NCI-H345 (cell line): ENCODE measurements around the gene TOGARAM2.

ENCODE experiments used
- DNase-seq: peaks from one replicate; lab custom pipeline; 2025; lab: John Stamatoyannopoulos, UW

The TOGARAM2 gene

DNA sequence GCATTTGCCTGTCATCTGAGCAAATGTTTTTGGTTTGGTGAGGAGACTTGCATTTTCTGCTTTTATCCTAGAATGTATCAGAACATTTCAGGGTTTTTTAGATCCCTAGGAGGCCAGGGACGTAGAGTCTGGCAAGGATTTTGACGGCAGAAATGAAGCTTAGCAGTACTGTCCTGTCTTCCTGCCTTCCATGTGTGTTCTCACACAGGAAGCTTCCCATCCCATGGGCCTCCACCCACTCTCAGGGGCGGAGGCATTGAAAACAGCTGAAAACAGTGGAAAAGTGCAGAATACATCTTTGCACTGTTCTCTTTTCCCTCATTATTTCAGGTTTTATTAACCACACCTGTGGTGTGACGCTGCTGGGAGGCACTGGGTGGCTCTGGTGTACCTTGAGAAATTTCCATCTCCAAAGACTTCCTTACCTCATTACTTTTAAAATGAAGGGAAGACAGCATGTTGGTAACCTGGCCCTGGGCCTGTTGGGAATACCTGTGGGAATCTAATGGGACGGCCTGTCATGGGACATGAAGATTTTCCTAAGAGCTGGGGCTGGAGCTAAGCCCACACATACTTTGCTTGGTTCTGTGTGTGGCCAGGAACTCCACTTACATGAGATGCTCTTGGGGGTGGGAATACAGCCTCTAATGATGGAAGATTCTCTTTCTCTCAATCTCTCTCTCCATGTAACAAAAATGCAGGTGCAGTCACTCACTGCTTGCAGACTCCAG, 72.7 kb downstream of the TOGARAM2 start:
- no peak for DNase-seq

DNA sequence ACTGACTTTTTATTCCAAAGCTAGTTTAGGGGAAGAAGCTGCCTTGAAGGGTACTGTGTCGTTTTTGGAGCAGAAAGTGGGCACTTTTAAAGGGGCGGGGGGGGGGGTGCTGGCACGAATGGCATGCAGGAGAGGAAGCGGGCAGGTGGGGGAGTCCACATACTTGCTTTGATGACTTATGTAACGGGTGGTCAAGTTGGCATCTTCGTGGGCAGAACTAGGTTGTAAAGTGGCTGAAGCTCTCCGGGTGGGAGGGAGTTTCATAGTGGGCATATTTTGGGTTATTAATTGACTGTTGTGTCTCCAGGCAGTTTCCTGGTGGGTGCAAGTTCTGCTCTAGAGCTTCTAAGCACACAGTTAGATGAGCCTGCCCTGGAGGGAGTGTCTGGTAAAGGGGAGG, 73.3 kb downstream of the TOGARAM2 start:
- DNase-seq = no peak

DNA sequence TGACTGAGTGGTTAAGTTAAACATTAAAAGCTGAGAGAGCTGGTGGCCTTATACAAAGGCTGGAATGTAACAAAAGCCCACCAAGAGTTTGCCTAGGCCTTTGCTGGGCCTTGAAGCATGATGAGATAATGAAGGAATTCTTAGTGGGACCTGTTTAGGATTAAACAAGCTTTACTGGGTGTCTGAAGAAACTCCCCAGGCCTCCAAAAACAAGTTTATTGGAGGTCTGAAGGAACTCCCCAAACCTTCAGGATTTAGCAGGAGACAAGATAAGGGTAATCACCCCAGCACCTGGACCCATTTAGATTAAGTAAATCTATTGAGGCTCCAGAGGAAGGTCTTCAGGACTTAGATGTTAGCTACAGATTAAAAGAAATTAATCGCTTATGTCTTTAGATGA, 74.5 kb downstream of the TOGARAM2 start:
- no peak for DNase-seq

DNA sequence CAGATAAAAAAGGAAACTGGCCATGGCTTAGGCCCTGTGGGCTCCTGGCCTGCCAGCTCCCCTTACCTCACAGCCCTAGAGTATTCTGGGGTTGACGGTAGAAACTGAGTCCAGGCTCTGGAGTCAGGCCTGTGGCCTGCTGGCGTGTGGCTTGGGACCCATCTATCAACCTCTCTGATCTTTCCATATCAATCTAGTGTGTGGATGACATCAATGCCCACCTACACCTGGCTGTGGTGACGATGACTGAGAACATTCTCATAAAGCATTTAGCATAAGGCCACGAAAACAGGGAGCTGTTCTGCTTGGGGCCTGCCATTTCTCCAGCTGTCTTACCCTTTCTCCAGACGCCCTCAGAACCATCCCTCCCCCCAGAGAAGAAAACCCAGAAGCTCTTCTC, 75.4 kb downstream of the TOGARAM2 start:
- no peak for DNase-seq

DNA sequence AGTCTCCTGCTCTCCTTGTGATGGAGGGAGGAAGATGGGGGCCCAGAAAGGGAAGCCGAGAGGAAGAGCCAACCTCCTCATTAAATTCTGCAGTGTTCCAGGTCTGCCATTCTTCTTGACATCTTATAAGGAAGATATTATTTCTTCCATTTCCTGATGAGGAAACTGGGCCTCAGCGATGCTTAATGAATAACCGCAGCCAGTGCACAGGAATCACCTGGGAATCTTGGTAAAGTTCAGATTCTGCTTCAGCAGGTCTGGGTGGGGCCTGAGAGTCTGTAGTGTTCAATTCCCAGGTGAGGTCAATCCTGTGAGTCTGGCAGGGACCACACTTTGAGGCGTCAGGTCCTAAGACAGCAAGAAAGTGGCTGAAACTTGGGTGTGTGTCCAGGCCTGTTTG, 75.9 kb downstream of the TOGARAM2 start:
- DNase-seq = no peak

DNA sequence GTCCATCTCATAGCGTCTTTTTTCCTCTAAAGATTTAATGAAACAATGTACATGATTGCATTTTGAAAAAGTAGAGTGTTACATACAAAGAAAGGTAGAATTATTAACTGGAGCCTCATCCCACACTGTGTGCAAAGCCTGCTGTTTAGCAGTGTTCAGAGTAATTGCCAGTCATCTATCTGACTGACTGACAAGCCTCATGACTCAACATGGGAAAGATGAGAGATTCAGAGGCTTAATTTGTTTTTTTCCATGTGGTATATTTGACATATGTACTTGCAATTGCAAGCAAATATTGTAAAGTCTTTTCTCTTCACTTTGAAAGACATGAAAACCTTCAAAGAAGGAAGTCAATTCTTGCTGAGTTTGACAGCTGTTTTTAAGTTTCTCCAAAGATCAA, 78.5 kb downstream of the TOGARAM2 start:
- no peak for DNase-seq

DNA sequence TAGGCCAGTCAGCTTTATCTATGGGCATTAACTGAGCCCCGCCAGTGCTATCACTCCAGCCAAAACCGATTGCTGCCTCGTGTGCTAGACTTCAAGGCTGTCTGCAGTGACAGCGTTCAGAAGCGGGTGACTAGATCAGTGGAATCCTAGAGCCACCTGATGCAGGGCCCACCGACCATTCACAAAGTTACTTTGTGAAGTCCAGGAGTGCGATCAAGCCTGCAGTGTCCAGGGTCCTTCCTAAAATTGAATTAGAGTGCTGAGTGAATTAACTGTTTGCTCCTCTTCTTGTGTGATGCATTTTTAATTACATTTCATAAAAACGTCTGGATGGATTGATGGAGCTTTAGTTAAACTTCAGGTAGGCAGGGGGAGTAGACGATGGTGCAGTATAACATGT, 79.3 kb downstream of the TOGARAM2 start:
- DNase-seq = no peak

DNA sequence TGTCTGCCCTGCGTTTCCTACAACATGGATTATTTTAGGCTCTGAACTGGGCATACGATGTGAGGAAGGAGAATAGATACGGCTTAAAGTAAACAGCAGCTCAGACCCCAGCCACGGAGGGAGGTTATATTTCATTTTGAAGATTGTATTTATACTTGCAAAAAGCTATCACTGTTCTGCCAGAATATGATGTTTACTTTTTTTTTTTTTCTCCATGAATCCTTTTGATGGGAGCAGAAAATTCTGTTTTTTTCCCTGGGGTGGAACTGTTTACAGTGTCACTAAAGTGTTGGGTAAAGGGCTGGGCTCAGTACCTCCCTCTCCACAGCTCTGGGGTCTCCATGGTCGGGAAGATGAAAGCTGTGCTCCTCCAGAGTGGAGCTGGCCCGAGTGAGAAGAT, 80.1 kb downstream of the TOGARAM2 start:
- DNase-seq = no peak

DNA sequence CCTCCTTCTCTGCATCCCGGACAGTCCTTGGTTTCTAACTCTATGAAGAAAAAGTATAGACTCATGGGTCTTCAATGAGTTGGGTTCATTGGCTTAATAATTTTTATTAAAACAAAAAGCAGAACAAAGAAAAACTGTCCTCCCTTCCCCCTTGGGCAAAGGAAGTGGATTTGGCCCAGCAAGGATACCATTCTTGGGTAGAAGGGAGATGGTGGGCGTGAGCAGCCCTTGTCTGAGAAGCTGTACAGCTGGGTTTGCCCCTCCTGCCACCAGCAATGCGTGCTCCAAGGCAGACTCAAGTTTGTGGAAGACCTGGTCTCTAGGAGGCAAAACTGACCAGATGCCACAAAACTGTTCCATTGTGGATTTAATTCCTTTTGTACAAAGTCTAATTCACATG, 80.5 kb downstream of the TOGARAM2 start:
- DNase-seq = no peak

DNA sequence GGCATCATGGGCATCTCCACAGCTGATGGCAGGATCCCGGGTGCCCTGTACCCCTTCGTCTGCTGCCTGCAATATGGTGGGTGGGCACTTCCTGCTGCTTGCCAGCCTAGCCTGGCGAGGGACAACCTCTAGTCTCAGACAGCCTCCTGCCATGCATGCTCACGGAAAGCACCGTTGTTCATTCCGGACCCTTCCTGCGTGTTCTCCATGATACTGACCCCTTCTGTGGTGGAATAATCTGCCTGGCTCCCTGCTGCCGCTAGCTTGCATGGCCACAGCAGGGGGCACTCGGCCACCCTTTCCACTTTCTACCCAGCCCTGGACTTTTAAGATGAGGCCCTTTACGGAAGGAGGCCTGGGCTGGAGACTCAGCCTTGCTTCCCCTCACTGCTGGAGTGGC, 81.3 kb downstream of the TOGARAM2 start:
- no peak for DNase-seq

DNA sequence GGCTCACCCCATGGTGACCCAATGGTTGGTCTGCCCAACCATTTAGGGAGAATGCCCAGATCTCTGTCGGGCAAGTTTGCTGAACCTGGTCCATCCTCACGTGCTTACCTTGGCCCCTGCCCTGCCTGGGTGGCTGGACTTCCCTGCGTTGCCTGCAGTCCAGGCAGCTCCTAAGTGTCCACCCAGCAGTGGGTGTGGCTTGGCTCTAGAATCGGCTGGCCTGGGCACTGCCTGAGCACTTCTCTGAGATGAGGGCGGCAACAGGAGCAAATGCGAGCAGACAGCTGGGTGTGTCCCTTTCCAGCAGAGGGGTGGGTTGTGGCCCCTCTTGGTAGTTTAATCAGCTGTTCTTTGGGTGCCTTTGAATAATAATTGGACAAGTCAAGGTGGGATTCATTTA, 82.0 kb downstream of the TOGARAM2 start:
- no peak for DNase-seq

DNA sequence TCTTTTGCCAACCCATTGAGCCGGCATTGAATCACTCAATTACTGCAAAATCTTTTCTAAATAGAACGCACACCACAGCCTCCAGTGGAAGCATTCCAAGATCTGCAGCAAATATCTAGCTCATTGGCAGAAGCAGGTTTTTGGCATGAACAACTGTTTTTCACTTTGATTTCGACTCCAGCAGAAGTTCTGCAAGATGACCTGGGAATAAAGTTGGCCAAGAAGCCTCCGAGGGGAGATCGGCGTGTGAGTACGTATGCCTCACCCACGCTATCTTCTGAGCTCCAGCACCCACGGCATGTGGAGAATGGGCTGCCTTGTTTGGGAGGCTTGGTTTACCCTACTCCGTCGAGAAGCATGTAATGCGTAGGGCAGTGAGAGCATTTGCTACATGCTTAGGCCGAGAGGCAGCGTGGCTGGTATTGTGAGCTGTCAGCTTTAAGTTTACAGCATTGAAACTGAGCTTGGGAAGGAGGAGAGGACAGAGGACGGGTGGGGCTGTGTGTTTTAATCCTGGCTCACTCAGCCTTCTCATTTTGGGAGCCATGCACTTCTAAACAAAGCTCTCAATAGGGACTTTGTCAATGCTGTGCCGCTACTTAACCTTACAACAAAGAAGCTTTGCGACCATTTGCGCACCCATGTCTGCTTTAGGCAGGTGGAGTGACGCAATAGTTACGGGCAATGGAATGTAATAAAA, 82.7 kb downstream of the TOGARAM2 start:
- DNase-seq = no peak

DNA sequence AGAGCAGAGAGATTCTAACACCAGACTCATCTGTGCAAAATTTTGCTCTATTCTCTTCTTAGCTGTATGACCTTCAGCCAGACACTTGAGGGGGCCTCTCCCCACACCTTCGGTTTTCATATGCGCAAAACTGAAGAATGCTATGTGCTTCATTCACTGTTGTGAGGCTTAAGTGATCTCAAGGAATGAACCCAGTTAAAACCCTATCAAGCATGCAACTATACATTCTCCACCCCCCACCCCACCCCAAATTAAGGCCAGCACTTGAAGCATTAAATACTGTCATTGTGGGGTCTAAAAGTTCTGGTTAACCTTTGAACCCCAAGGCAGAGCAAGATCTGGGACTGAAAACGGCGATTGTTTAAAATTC, 83.2 kb downstream of the TOGARAM2 start:
- DNase-seq = no peak

DNA sequence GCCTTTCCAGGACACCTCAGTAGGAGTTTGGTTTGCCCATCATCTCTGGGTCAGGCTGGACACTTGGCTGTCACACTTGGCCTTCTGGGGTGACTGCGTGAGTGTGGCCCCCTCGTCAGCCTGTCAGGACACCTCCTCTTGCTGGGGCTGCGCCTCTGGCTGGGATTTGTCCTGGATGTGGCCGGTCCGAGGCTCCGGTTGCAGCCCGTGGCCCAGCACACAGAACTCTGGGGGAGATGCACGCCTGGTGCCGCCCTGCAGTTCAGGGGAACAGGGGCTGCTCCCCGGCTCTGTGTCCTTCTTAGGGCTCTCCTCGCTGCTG, 83.6 kb downstream of the TOGARAM2 start:
- DNase-seq = no peak

DNA sequence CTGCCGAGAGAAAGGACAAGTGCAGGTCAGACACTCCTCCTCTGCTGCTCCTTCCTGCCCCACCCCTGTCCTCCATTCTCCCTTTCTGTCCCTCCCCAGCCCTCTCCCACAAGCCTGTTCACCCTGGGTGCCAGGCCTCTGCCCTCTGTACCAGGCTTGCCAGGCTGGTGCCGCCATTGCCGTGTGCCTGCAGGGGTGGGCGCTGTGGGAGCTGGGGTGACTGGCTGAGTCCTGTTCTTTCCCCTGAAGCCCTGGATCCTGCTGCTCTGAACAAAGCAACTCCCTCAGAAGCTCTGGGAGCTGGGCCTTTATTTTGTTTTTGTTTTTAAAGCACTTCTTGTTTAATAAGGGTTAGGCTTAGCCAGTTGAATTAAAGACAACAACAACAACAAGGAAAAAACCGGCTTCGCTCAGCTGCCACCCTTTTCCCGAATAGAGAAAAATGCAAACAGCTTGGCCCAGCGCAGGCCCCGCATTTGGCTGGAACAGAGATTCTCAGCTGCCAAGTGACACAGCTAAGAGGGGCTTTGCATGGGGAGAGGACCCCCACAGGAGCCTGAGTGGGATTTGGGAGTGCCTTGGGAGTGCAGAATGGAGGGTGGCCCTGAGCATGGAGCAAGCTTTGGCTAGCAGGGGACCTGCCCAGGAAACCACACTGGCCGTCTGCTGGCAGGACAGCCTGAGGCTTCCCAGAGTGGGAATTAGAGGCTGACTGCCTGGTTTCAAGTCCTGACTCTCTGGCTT, 84.1 kb downstream of the TOGARAM2 start:
- DNase-seq = no peak

DNA sequence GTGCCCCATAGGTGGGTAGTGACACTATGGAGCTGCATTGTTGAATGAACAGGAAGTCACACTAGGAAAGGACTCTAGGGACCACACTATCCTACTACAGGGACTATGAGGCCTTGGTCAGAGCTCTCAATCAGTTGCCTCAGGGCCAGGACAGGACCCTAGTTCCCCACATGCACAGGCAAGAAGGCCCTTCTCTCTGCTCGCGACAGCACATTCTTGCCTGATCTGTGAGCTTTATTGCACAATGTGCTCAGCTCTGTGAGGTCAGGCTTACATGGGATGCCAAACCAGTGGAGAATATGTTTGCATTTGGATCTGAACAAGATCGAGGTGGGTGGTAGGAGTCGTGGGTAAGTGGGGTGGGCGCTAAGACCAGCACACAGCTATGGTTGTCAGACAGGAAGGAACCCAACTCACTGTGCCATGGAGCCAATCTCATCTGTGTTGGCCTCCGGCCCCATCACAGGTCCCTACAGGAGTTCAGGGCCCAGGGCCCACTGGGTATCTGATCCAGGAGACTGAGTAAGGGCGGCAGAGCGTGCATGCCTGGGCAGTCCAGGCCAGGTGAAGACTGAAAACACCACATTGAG, 85.3 kb downstream of the TOGARAM2 start:
- DNase-seq = no peak

DNA sequence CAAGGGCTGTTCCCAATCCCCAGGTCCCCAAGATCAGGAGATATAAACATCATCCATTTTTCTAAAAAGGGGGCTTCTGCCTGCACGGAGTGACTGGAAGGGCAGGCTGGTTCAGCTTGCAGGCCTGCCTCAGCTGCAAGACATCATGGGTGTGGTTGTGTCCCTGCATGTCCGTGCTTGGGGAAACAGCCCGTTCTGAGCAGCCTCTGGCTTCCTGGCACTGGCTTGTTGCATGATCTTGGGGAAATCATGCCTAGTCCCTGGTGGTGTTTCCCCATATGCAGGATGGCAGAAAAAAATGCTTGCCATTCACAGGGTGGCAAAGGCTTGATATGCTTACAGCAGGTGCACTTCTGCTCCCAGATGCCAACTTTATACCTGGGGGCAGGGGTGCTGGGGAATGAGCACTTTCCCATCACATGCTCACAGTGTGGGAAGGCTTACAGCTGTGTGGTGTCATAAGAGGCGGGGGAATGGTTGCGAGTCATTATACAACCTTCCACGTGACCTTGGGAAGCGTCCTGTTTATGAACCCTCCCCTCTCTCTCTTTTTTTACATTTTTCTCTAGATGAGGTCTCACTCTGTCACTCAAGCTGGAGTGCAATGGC, 86.0 kb downstream of the TOGARAM2 start:
- DNase-seq = no peak

DNA sequence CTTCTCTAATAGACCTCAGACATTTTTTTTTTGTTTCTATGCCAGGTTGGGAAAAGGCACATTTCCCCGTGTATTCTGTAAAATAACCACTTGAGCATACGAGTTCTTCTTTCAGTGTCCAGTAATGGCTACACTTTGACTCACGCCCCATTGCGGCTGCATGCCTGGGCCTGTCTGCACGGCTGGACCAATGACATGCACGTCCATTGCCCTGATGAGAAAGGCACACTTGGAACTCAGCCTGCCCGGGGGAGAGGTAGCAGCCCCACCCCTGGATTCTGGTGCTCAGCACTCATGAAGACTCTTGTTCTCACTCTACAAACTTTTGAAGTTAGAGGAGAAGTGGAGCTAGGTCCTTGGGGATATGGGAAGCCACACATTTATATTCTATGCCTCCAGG, 87.4 kb downstream of the TOGARAM2 start:
- DNase-seq = no peak

DNA sequence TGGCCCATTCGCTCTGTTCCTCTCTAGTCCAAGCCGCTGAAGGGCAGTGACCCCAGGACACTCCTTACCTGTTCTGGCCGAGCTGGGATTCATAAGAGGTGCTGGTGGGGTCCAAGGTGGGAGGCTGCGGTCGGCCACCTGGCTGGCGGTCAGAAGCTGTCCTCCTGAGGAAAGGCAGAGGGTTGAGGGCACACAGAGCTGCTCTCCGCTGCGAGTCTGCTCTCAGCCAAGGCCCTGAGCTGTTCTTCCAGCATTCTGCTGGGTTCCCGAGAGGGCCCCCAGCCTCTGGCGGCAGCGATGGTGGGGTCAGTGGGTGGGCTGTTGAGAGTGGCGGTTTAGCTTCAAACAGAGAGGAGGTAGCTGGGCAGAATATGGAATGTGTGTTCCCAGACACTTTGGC, 89.4 kb downstream of the TOGARAM2 start:
- DNase-seq = no peak

DNA sequence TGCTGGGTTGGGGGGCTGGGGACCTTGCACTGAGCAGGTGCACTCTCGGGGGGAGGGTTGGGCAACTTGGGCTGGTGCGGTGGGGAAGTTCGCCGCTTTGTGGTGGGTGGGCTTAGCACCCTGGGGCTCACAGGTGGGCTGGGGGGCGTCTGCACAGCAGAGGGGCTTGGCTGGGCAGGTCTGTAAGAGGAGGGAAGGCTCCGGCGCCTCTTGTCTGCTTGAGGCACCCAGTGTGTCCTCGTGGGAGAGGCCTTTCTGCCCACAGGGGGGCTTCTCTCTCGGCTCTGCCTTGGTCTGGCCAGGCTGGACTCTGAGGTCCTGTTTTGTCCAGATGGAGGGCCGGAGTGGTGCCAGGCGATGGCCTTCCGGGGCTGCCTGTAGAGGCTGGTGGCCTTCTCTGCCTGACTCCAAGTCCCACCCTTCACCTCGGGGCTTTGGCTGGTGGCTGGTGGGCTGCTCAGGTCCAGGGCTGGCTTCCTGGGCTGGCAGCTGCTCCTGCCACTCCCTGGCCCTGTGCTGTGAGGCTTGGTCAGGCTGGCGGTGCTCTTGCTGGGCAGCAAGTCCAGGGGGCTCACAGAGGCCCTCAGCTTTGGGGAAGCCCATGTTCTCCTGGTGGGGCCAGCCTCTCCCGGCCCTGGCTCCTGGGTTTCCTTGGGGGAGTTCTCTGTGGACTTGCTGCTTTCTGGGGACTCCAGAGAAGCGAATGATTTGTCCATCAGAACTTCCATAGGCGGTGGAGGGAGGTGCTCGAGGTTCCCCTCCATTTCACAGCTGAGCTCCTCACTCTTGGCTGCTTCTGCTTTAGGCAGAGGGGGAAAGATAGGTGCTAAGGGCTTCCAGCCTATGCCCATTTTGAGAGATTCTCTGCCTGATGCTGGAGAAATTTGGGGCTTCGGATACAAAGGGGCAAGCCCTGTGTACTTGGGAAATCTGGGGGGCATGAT, 90.2 kb downstream of the TOGARAM2 start:
- no peak for DNase-seq

DNA sequence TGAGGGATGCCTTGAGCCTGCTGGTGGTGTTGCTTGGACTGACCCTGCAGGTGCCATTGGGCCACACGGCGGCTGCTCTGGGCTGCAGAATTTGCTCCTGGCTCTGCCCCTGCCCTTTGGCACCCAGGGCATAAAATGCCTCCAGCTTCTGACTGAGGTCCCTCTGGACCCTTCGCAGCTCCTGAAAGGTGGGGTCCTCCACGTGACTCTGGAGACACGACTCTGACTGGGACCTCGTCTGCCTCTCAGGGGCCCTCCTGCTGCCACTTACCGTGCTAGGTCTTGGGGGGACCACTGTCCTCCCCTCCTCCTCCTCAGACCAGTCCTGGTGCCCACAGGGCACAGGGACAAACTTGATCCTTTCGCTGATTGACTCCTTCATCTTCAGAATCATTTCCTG, 91.2 kb downstream of the TOGARAM2 start:
- DNase-seq = no peak
